Loucy (cell line): Measurements from ENCODE around the gene SLAMF8.

Source experiments
- EZH2phosphoT487 ChIP-seq: fragments of 200-600 bp; IDR thresholded peaks from 2 replicates; pipeline ENCODE4 v1.6.1; 2018; ENCODE audit warnings: antibody characterized with exemption, mild to moderate bottlenecking, moderate library complexity, borderline replicate concordance
- TF ChIP-seq, protein P1 (sequence below): fragments of 200-600 bp; sonication (generic); conservative IDR thresholded peaks from 2 replicates; pipeline ENCODE4 v1.5.1; 2014; ENCODE audit warnings: mild to moderate bottlenecking, antibody characterized with exemption, low read length

DNA sequence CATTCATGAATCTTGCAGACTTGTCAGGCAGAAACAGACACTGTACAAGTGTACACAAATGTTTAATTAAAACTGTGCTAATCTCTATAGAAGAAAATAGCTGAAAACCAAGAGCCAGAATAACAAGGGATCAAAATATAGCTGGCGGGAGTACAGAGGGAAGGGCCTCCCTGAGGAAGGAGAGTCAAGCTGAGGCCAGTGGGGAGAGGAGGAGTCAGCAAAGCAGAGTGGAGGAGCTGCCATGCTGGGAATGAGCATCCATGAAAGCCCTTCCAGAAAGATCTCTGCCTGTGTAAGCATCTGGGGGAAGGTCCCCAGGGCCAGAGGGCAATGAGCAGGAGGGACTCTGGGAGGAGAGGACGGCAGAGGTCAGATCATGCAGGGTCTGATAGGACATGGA, 15.1 kb downstream of the SLAMF8 start:
- TF ChIP-seq, protein P1, sequence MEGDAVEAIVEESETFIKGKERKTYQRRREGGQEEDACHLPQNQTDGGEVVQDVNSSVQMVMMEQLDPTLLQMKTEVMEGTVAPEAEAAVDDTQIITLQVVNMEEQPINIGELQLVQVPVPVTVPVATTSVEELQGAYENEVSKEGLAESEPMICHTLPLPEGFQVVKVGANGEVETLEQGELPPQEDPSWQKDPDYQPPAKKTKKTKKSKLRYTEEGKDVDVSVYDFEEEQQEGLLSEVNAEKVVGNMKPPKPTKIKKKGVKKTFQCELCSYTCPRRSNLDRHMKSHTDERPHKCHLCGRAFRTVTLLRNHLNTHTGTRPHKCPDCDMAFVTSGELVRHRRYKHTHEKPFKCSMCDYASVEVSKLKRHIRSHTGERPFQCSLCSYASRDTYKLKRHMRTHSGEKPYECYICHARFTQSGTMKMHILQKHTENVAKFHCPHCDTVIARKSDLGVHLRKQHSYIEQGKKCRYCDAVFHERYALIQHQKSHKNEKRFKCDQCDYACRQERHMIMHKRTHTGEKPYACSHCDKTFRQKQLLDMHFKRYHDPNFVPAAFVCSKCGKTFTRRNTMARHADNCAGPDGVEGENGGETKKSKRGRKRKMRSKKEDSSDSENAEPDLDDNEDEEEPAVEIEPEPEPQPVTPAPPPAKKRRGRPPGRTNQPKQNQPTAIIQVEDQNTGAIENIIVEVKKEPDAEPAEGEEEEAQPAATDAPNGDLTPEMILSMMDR = no peak
- no peak for TF ChIP-seq EZH2phosphoT487
